GM12878 (cell line): Measurements from ENCODE around the gene EHBP1L1. TPM values are rescaled to one million over a fixed set of nuclear protein-coding genes. Genes with fewer than 3 reads are reported as not detected.

Experiments
- ATAC-seq: fragments of 200-7000 bp; cut with Tn5 transposase; 3 replicates; pipeline ENCODE4 v1.9.1; 2020; ENCODE audit warnings: mild to moderate bottlenecking, moderate library complexity
- BruUV-seq: library from RNA; stranded (reverse); fragments of 400-500 nt; replicated peaks from 2 replicates; lab custom pipeline; 2021; lab: Mats Ljungman, UMichigan
- CTCF ChIA-PET: fragments of 300-600 bp; sonication (Branson Sonifier 250); formaldehyde crosslinking; extraction: SDS; loops from one replicate; lab custom pipeline; 2021; ENCODE audit warnings: inconsistent platforms; lab: Yijun Ruan, JAX
- POLR2A ChIA-PET: fragments of 350-600 bp; formaldehyde crosslinking; extraction: SDS; loops from one replicate; lab custom pipeline; 2021; ENCODE audit warnings: inconsistent platforms; lab: Charles Lee
- RAD21 ChIA-PET: fragments of 300-600 bp; sonication (Branson Sonifier 250); formaldehyde crosslinking; loops from one replicate; lab custom pipeline; 2023; ENCODE audit warnings: antibody characterized with exemption; ENCODE audit not compliant: unreplicated experiment; lab: Charles Lee
- SMC1A ChIA-PET: fragments of 300-600 bp; sonication (Branson Sonifier 250); formaldehyde crosslinking; loops from one replicate; lab custom pipeline; 2023; ENCODE audit not compliant: unreplicated experiment, uncharacterized antibody; lab: Charles Lee
- DNase-seq: peaks from one replicate; pipeline ENCODE4 v3.0.0-alpha.2; 2011; ENCODE audit warnings: low read depth, low spot score
- FAIRE-seq: peaks from 3 replicates; lab custom pipeline; 2011; peaks lifted over from hg19 to GRCh38; lab: Jason Lieb, UNC
- H2AFZ ChIP-seq: 2 replicates; pipeline ENCODE4 v1.6.0; 2011; ENCODE audit warnings: low read depth, low read length, control low read depth; ENCODE audit not compliant: control insufficient read depth
- H3K27ac ChIP-seq: 2 replicates; pipeline ENCODE4 v1.5.1; 2011; ENCODE audit warnings: control low read depth; ENCODE audit not compliant: control insufficient read depth, insufficient read depth
- H3K27me3 ChIP-seq, 2 experiments: replicated peaks in 1 of 2; 2 replicates each; pipeline versions ENCODE4 v1.6.0 to v1.6.1; 2011; ENCODE audit warnings: low read length in 1 of 2; ENCODE audit not compliant: control insufficient read depth in 2 of 2, insufficient read depth in 2 of 2
- H3K36me3 ChIP-seq, 2 experiments: 2 replicates each; pipeline ENCODE4 v1.5.1; 2011; ENCODE audit warnings: low read length in 1 of 2; ENCODE audit not compliant: control insufficient read depth in 2 of 2, insufficient read depth in 2 of 2
- H3K4me1 ChIP-seq: 2 replicates; pipeline ENCODE4 v1.6.1; 2011; ENCODE audit warnings: mild to moderate bottlenecking, low read length, moderate library complexity, mixed read lengths; ENCODE audit not compliant: control insufficient read depth, insufficient read depth
- H3K4me2 ChIP-seq: 2 replicates; pipeline ENCODE4 v1.6.0; 2011; ENCODE audit warnings: control low read depth; ENCODE audit not compliant: control insufficient read depth, insufficient read depth
- H3K4me3 ChIP-seq: fragments of 200-600 bp; sonication (generic); 2 replicates; pipeline ENCODE4 v1.5.1; 2016
- H3K79me2 ChIP-seq: 2 replicates; pipeline ENCODE4 v1.6.0; 2011; ENCODE audit warnings: low read length; ENCODE audit not compliant: control insufficient read depth, insufficient read depth
- H3K9ac ChIP-seq: 2 replicates; pipeline ENCODE4 v1.8.0; 2011; ENCODE audit warnings: low read length, control low read depth, mixed read lengths; ENCODE audit not compliant: control insufficient read depth, insufficient read depth
- H3K9me3 ChIP-seq: replicated peaks from 3 replicates; pipeline ENCODE4 v1.5.1; 2011; ENCODE audit warnings: mild to moderate bottlenecking, low read length; ENCODE audit not compliant: control insufficient read depth, insufficient read depth
- H4K20me1 ChIP-seq: 2 replicates; pipeline ENCODE4 v1.6.0; 2011; ENCODE audit not compliant: control insufficient read depth, insufficient read depth
- CUX1 ChIP-seq: IDR thresholded peaks from 2 replicates; pipeline ENCODE4 v1.6.1; 2012; ENCODE audit warnings: improper control_type of control experiment, low read depth, low read length; ENCODE audit not compliant: insufficient replicate concordance
- HDGF ChIP-seq: fragments of 450-650 bp; IDR thresholded peaks from 2 replicates; pipeline ENCODE4 v1.6.1; 2016; ENCODE audit warnings: antibody characterized with exemption
- IKZF1 ChIP-seq: fragments of 450-650 bp; conservative IDR thresholded peaks from 2 replicates; pipeline ENCODE4 v1.6.1; 2017; ENCODE audit warnings: antibody characterized with exemption, mild to moderate bottlenecking
- MLLT1 ChIP-seq: fragments of 450-650 bp; IDR thresholded peaks from 2 replicates; pipeline ENCODE4 v1.6.1; 2016; ENCODE audit warnings: mild to moderate bottlenecking
- MXI1 ChIP-seq: fragments of 150-350 bp; IDR thresholded peaks from 2 replicates; pipeline ENCODE4 v1.6.1; 2011; ENCODE audit warnings: low read depth, mild to moderate bottlenecking, inconsistent platforms, low read length, improper control_type of control experiment
- NFIC ChIP-seq: IDR thresholded peaks from 2 replicates; pipeline ENCODE4 v1.6.1; 2012; ENCODE audit warnings: low read depth, mild to moderate bottlenecking, inconsistent platforms, low read length, moderate library complexity
- NR2C1 ChIP-seq: fragments of 450-650 bp; IDR thresholded peaks from 2 replicates; pipeline ENCODE4 v1.6.1; 2017; ENCODE audit warnings: antibody characterized with exemption, mild to moderate bottlenecking, moderate library complexity
- YBX1 ChIP-seq: fragments of 450-650 bp; IDR thresholded peaks from 2 replicates; pipeline ENCODE4 v1.6.1; 2016; ENCODE audit warnings: antibody characterized with exemption
- ZBED1 ChIP-seq: IDR thresholded peaks from 2 replicates; pipeline ENCODE4 v1.6.1; 2016; ENCODE audit warnings: borderline replicate concordance
- WGBS: methylation state at CpG from one replicate; pipeline ENCODE4 v1.1.6; 2016; ENCODE audit warnings: low lambda C conversion rate; ENCODE audit not compliant: insufficient replicate concordance, insufficient coverage; ENCODE audit errors: missing lambda C conversion rate; 5-methylcytosine and 5-hydroxymethylcytosine counted together
- in situ Hi-C: fragments of 300-500 bp; cut with MboI; formaldehyde crosslinking; loops from 9 replicates; pipeline ENCODE4 v1.14.3; 2018; ENCODE audit warnings: mixed read lengths
- intact Hi-C: fragments of 100-400 bp; cut with micrococcal nuclease; formaldehyde crosslinking; loops from one replicate; pipeline ENCODE4 v1.14.2; 2022; ENCODE audit not compliant: unreplicated experiment
- polyA plus RNA-seq, 11 experiments: library from polyadenylated mRNA; depleted of rRNA in 4 of 11; unstranded in 6 of 11; stranded (reverse) in 5 of 11; fragments of >200 nt; fragmentation: Nextera tagmentation in 4 of 11; fragmentation: Illumina TruSeq in 1 of 11; extraction: Ambion mirVana in 4 of 11; extraction: Trizol in 1 of 11; gene quantifications; 1 replicate in 1 of 11; 2 replicates in 10 of 11; pipeline versions ENCODE4 v1.2.1 to v1.2.3, GENCODE V29; 2011 to 2016; ENCODE audit warnings: inconsistent platforms in 2 of 11, missing spikeins in 2 of 11, low read depth in 1 of 11
- total RNA-seq, 4 experiments: library from RNA; depleted of rRNA in 3 of 4; stranded (reverse); fragments of >200 nt in 3 of 4; fragmentation: Illumina TruSeq in 1 of 4; extraction: Trizol in 1 of 4; gene quantifications; 2 replicates each; pipeline versions ENCODE4 v1.2.1 to v1.2.3, GENCODE V29; 2013 to 2021
- TF ChIP-seq, protein P1 (sequence below): IDR thresholded peaks from 2 replicates; pipeline ENCODE4 v1.6.1; 2012; ENCODE audit warnings: low read depth, low read length, improper control_type of control experiment
- TF ChIP-seq, protein P2 (sequence below): fragments of 150-350 bp; IDR thresholded peaks from 2 replicates; pipeline ENCODE4 v1.6.1; 2014; ENCODE audit warnings: mild to moderate bottlenecking, low read depth, low read length

EHBP1L1 gene
- total and polyA plus RNA-seq, 10 of the 15 experiments (the other 5 are each of a cell fraction or from before 2014, with no cell fraction given) = 0.06 to 99.4 (median 32.7) TPM

DNA sequence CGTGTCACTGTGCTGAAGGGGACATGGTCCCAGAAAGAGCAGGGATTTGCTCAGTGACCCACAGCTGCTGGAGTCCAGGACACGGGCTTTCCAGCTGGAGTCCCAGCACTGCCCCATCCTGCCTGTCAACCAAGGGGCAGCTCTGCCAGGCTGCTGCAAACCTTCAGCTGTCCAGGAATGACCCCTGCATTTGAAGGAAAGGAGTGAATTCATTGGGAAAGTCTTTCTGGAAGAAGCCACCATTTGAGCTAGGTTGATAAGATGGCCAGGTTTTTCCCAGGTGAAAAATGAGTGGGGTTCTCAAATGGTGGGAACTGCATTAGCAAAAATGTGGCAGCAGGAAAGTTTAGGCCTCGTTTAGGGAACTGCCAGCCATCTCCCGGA is 10.4 kb downstream of the EHBP1L1 start:
- intact Hi-C loops = no loop called here
- ChIA-PET CTCF (interaction anchor here (1.0 to 5.9 kb wide), 4 partner anchors 9 to 54 kb away, joined by 4 to 130 read pairs (median 74); partner anchors contain the start of genes EHBP1L1, FAM89B and ZNRD2), POLR2A (interaction anchor here (0.8 to 6.0 kb wide), 6 partner anchors 9 to 80 kb away, joined by 3 to 129 read pairs (median 16); partner anchors contain the start of genes EHBP1L1, FAM89B, SIPA1 and ZNRD2), RAD21 (interaction anchor here (4.7 to 6.5 kb wide), 3 partner anchors 10 to 45 kb away, joined by 56 to 132 read pairs (median 57); partner anchors contain the start of genes EHBP1L1, FAM89B and ZNRD2), SMC1A (interaction anchor here (3.9 to 6.2 kb wide), 3 partner anchors 10 to 45 kb away, joined by 35 to 93 read pairs (median 37); partner anchors contain the start of genes EHBP1L1, FAM89B and ZNRD2)
- no peaks in the 10 kb centered on the region for H4K20me1 ChIP-seq
- 82% methylated on average over 4 of the region's 4 CpGs for WGBS
- peaks cover 4 to 11% of the 10 kb centered on the region in 2 experiments; a peak in 3 of 4 replicates for H3K36me3 ChIP-seq
- H2AFZ ChIP-seq = no peak overlapping the region
- H3K4me3 ChIP-seq = peak overlapping the region; percentile 47; the same call in 1 of the 2 replicates
- H3K4me1 ChIP-seq = peaks cover 45% of the 10 kb centered on the region
- H3K9me3 ChIP-seq = no peaks in the 10 kb centered on the region
- H3K79me2 ChIP-seq = peaks cover 16% of the 10 kb centered on the region
- no peak for DNase-seq
- in situ Hi-C loops = no loop called here
- H3K4me2 ChIP-seq = peak overlapping the region; percentile 79
- no peaks in the 10 kb centered on the region for H3K27me3 ChIP-seq
- H3K9ac ChIP-seq = 0 out of 2 replicates have a peak overlapping the region, but pooled peaks have one; percentile 7
- BruUV-seq = no TSS peak
- FAIRE-seq = no peak
- ATAC-seq = no peak
- peak overlapping the region; percentile 97 for H3K27ac ChIP-seq
- TF ChIP-seq ZBED1 (no peak), NR2C1 (no peak), CUX1 (no peak), NFIC (no peak), YBX1 (no peak), MLLT1 (no peak), MXI1 (no peak), HDGF (no peak), IKZF1 (no peak)
- TF ChIP-seq, protein P1, sequence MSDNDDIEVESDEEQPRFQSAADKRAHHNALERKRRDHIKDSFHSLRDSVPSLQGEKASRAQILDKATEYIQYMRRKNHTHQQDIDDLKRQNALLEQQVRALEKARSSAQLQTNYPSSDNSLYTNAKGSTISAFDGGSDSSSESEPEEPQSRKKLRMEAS = no peak
- TF ChIP-seq, protein P2, sequence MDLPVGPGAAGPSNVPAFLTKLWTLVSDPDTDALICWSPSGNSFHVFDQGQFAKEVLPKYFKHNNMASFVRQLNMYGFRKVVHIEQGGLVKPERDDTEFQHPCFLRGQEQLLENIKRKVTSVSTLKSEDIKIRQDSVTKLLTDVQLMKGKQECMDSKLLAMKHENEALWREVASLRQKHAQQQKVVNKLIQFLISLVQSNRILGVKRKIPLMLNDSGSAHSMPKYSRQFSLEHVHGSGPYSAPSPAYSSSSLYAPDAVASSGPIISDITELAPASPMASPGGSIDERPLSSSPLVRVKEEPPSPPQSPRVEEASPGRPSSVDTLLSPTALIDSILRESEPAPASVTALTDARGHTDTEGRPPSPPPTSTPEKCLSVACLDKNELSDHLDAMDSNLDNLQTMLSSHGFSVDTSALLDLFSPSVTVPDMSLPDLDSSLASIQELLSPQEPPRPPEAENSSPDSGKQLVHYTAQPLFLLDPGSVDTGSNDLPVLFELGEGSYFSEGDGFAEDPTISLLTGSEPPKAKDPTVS = no peak
